Central memory CD8-positive, alpha-beta T cell (primary cell): ENCODE measurements around the gene DESI1.
A peak's percentile ranks its signal among the peaks of the same experiment; 100 is the strongest.
"Not testable (repeated sequence)": the region's sequence is repeated elsewhere in the genome, so short reads cannot be mapped to it uniquely, and the experiment has no call there.

Experiments
- ATAC-seq: fragments of 150-1000 bp; cut with Tn5 transposase; replicated peaks from 2 replicates; pipeline ENCODE4 v1.10.0; 2022; ENCODE audit warnings: mild to moderate bottlenecking, moderate FRiP score, moderate number of reproducible peaks; ENCODE audit not compliant: poor library complexity, severe bottlenecking; ENCODE audit errors: extremely low read depth
- DNase-seq, 2 donors: peaks; one replicate each; pipeline ENCODE4 v3.0.0; 2021; ENCODE audit warnings: low spot score in 2 of 2
- H3K27ac Mint-ChIP-seq: one replicate; pipeline ENCODE4 v1.8.0; 2022; ENCODE audit warnings: low read depth, mild to moderate bottlenecking, moderate library complexity, mixed read lengths
- H3K27me3 Mint-ChIP-seq: one replicate; pipeline ENCODE4 v1.8.0; 2022; ENCODE audit warnings: mixed read lengths
- H3K36me3 Mint-ChIP-seq: one replicate; pipeline ENCODE4 v1.8.0; 2022; ENCODE audit warnings: mild to moderate bottlenecking, moderate library complexity, mixed read lengths; ENCODE audit not compliant: insufficient read depth
- H3K4me1 Mint-ChIP-seq: one replicate; pipeline ENCODE4 v1.8.0; 2022; ENCODE audit warnings: mixed read lengths
- H3K4me3 Mint-ChIP-seq: one replicate; pipeline ENCODE4 v1.8.0; 2022; ENCODE audit warnings: mild to moderate bottlenecking, moderate library complexity, mixed read lengths
- H3K9me3 Mint-ChIP-seq: one replicate; pipeline ENCODE4 v1.8.0; 2022; ENCODE audit warnings: mixed read lengths

Gene DESI1

DNA sequence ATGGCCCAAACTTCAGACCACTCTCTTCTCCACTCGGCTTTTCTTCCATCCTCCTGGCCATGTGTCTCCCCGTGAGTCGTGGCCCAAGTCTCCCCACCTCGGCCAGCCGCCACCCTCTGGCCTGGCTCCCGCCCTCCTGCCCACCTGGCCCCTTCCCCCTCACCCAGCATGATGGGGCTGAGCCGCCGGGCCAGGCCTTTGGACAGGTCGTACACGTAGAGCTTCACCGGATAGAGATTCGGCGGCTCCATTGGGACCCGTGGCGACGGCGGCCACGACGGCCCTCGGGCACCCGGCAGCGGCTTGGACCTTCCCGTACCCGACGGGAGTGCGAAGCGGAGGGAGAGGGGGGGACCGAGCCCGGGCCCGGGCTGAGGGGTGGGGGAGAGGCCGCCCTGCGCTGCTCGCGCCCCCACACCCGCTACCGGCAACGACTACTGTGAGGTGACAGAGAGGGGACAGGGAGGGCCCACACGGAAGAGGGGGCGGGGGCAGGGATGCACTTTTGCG, at the start of gene DESI1:
Gene DESI1, minus strand, starts transcription at position 455 of the 510 bp plus-strand sequence. Its CDS starts 204 bp downstream, at position 251.
- Mint-ChIP-seq H3K27ac (peak within 1 kb of the TSS; percentile 97), H3K27me3 (no peaks in the 10 kb centered on the region), H3K9me3 (no peaks in the 10 kb centered on the region), H3K4me1 (peaks cover 32% of the 10 kb centered on the region), H3K4me3 (peak within 1 kb of the TSS; percentile 96), H3K36me3 (peaks cover 45% of the 10 kb centered on the region)
- DNase-seq (no peak), ATAC-seq (peak; percentile 79)

GRCh38 chr22:41668971-41669911, 48.4 kb upstream of the DESI1 start:
- DNase-seq (no peak), ATAC-seq (no peak)
- Mint-ChIP-seq H3K4me3 (no peak overlapping the region), H3K4me1 (peaks cover 10% of the 10 kb centered on the region), H3K36me3 (peaks cover 27% of the 10 kb centered on the region), H3K9me3 (no peaks in the 10 kb centered on the region), H3K27ac (peak overlapping the region; percentile 29), H3K27me3 (no peaks in the 10 kb centered on the region)

DNA sequence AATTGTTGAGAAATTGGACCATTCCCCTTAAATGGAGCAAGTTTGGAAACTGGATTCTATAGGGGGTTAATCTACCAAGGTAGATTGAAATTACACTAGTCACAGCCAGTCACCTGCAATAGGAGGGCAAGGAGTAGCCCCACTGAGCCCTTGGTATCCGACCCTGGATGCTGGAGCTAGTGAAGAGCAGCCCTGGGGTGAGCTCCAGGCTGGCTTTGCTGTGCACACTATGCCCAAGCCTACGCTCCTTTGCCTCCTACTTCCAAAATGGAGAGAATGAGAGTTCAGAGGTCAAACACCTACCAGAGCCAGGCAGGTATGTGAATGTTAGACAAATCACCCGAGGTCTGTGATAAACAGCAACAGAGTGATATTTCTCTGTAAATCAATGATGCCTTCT, 44.1 kb upstream of the DESI1 start:
- peaks cover 10% of the 10 kb centered on the region for H3K4me1 Mint-ChIP-seq
- no peaks in the 10 kb centered on the region for H3K27me3 Mint-ChIP-seq
- no peak overlapping the region for H3K27ac Mint-ChIP-seq
- ATAC-seq (no peak), DNase-seq (no peak)
- peaks cover 57% of the 10 kb centered on the region for H3K36me3 Mint-ChIP-seq
- H3K4me3 Mint-ChIP-seq: no peak overlapping the region
- no peaks in the 10 kb centered on the region for H3K9me3 Mint-ChIP-seq

DNA sequence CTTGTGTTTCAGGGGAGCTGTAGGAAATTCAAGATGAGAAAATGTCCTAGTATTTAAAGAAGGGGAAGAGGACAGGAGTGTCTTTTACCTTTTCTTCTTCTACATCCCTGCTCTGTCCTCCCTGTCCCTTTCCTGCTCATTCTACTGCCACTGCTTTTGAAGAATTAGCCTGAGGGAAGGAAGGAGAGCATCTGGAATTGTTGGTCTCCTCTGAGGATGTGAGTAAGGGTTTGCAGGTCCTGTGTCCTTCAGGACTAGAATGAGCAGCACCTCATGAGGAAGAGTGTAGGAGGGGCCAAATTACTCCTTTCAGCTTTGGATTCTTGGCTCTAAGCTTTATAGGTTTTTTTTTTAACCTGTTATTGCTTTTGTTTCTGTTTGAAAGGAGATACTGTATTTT, 43.6 kb upstream of the DESI1 start:
- no peaks in the 10 kb centered on the region for H3K27me3 Mint-ChIP-seq
- peaks cover 60% of the 10 kb centered on the region for H3K36me3 Mint-ChIP-seq
- no peaks in the 10 kb centered on the region for H3K9me3 Mint-ChIP-seq
- no peak overlapping the region for H3K27ac Mint-ChIP-seq
- no peak for ATAC-seq
- no peak for DNase-seq
- peaks cover 10% of the 10 kb centered on the region for H3K4me1 Mint-ChIP-seq
- H3K4me3 Mint-ChIP-seq: no peak overlapping the region

GRCh38 chr22:41663594-41663993, 42.8 kb upstream of the DESI1 start:
- not testable (repeated sequence) for H3K27me3 Mint-ChIP-seq, ATAC-seq, H3K27ac Mint-ChIP-seq, H3K4me3 Mint-ChIP-seq, H3K9me3 Mint-ChIP-seq, DNase-seq
- H3K4me1 Mint-ChIP-seq: peaks cover 10% of the 10 kb centered on the region
- H3K36me3 Mint-ChIP-seq: peaks cover 67% of the 10 kb centered on the region

DNA sequence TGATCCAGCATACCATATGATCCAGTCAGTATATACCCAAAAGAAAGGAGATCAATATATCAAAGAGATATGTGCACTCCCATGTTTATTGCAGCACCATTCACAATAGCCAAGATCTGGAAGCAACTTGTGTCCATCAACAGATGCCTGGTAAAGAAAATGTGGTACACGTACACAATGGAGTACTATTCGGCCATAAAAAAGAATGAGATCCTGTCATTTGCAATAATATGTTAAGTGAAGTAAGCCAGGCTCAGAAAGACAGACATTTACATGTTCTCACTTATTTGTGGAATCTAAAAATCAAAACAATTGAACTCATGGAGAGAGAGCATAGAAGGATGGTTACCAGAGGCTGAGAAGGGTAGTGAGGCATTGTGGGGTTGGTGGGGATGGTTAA, 40.9 kb upstream of the DESI1 start:
- Mint-ChIP-seq H3K4me3 (no peak overlapping the region), H3K27ac (peak overlapping the region; percentile 11), H3K4me1 (peaks cover under 1% of the 10 kb centered on the region), H3K36me3 (peaks cover 76% of the 10 kb centered on the region), H3K9me3 (no peaks in the 10 kb centered on the region), H3K27me3 (no peaks in the 10 kb centered on the region)
- DNase-seq: no peak
- no peak for ATAC-seq

- Mint-ChIP-seq H3K27ac (no peak overlapping the region), H3K36me3 (peaks cover 77% of the 10 kb centered on the region), H3K27me3 (no peaks in the 10 kb centered on the region), H3K4me3 (no peak overlapping the region), H3K4me1 (no peaks in the 10 kb centered on the region), H3K9me3 (no peaks in the 10 kb centered on the region)
- DNase-seq (no peak), ATAC-seq (no peak)
Observed at GRCh38 chr22:41661088-41661487, 40.2 kb upstream of the DESI1 start.

GRCh38 chr22:41660416-41660815, 39.6 kb upstream of the DESI1 start:
- H3K27ac Mint-ChIP-seq: peak overlapping the region; percentile 39
- ATAC-seq: no peak

GRCh38 chr22:41659941-41660340, 39.1 kb upstream of the DESI1 start:
- H3K9me3 Mint-ChIP-seq: no peaks in the 10 kb centered on the region
- H3K4me1 Mint-ChIP-seq: no peaks in the 10 kb centered on the region
- peaks cover 86% of the 10 kb centered on the region for H3K36me3 Mint-ChIP-seq
- ATAC-seq (no peak), DNase-seq (no peak)
- no peaks in the 10 kb centered on the region for H3K27me3 Mint-ChIP-seq
- peak overlapping the region; percentile 39 for H3K27ac Mint-ChIP-seq
- H3K4me3 Mint-ChIP-seq: no peak overlapping the region

More at GRCh38 chr22:41660416-41660815, 39.6 kb upstream of the DESI1 start:
- no peak for DNase-seq
- H3K27me3 Mint-ChIP-seq: no peaks in the 10 kb centered on the region
- no peak overlapping the region for H3K4me3 Mint-ChIP-seq
- H3K4me1 Mint-ChIP-seq: no peaks in the 10 kb centered on the region
- H3K36me3 Mint-ChIP-seq: peaks cover 82% of the 10 kb centered on the region
- no peaks in the 10 kb centered on the region for H3K9me3 Mint-ChIP-seq

DNA sequence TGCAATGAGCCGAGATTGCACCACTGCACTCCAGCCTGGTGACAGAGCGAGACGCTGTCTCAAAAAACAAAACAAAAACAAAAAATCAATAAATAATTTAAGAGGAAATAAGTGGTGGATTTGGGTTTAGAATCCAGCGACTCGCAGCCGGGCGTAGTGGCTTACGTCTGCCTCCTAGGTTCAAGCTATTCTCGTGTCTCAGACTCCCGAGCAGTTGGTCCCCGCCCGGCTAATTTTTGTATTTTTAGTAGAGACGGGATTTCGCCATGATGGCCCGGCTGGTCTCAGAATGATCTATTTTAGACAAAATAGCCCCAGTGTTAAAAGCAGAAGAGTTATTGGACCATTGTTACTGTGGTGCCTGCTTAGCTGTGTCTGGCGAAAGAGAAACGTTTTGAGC, 38.0 kb upstream of the DESI1 start:
- DNase-seq: no peak
- no peak overlapping the region for H3K27ac Mint-ChIP-seq
- peaks cover 88% of the 10 kb centered on the region for H3K36me3 Mint-ChIP-seq
- H3K9me3 Mint-ChIP-seq: no peaks in the 10 kb centered on the region
- H3K27me3 Mint-ChIP-seq: no peaks in the 10 kb centered on the region
- ATAC-seq: no peak
- no peaks in the 10 kb centered on the region for H3K4me1 Mint-ChIP-seq
- H3K4me3 Mint-ChIP-seq: no peak overlapping the region

DNA sequence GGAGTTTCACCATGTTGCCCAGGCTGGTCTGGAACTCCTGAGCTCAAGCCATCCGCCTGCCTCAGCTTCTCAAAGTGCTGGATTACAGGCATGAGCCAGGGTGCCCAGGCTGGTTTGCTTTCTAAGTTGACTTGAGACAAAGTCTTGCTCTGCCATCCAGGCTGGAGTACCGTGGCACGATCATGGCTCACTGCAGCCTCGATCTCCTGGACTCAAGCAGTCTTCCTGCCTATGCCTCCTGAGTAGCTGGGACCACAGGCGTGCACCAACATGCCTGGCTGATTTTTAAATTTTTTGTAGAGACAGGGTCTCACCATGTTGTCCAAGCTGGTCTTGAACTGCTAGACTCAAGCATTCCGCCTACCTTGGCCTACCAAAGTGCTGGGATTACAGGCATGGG, 36.9 kb upstream of the DESI1 start:
- no peaks in the 10 kb centered on the region for H3K27me3 Mint-ChIP-seq
- no peak overlapping the region for H3K4me3 Mint-ChIP-seq
- no peak overlapping the region for H3K27ac Mint-ChIP-seq
- no peak for ATAC-seq
- H3K4me1 Mint-ChIP-seq: no peaks in the 10 kb centered on the region
- peaks cover 87% of the 10 kb centered on the region for H3K36me3 Mint-ChIP-seq
- no peak for DNase-seq
- no peaks in the 10 kb centered on the region for H3K9me3 Mint-ChIP-seq

GRCh38 chr22:41656556-41656955, 35.7 kb upstream of the DESI1 start:
- H3K4me1 Mint-ChIP-seq: no peaks in the 10 kb centered on the region
- H3K4me3 Mint-ChIP-seq: no peak overlapping the region
- ATAC-seq: no peak
- H3K27me3 Mint-ChIP-seq: no peaks in the 10 kb centered on the region
- H3K36me3 Mint-ChIP-seq: peaks cover 88% of the 10 kb centered on the region
- no peak for DNase-seq
- H3K27ac Mint-ChIP-seq: no peak overlapping the region
- H3K9me3 Mint-ChIP-seq: no peaks in the 10 kb centered on the region

DNA sequence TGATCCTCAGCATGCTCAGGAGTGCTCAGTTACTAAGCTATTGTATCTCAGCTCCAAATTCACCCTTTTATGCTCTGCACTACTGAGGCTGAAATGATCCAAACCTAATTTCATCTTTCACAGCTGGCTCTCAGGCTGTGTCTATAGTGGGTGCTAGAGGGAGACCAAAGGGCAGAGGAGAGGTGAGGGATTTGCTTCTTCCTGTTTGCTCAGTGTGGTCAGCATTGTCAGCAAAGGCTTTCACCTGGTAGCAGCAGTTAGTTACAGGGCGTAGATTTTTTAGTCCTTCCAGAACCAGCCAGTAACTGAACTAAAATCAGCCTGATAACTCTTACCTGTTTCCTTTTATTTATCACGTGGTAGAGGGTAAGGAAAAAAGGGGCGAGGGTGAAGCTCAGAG, 33.5 kb upstream of the DESI1 start:
- H3K27ac Mint-ChIP-seq: no peak overlapping the region
- no peak for DNase-seq
- H3K36me3 Mint-ChIP-seq: peaks cover 84% of the 10 kb centered on the region
- H3K4me1 Mint-ChIP-seq: no peaks in the 10 kb centered on the region
- H3K4me3 Mint-ChIP-seq: no peak overlapping the region
- H3K9me3 Mint-ChIP-seq: no peaks in the 10 kb centered on the region
- H3K27me3 Mint-ChIP-seq: no peaks in the 10 kb centered on the region
- no peak for ATAC-seq
